KMS-11 (cell line): ENCODE data around the gene CFAP73.

Experiments
- H2AFZ ChIP-seq: fragments of 200-600 bp; sonication (generic); 2 replicates; pipeline ENCODE4 v1.6.1; 2016; ENCODE audit warnings: antibody characterized with exemption, mixed run types, low read depth
- H3K27ac ChIP-seq: fragments of 200-600 bp; sonication (generic); 2 replicates; pipeline ENCODE4 v1.6.1; 2016; ENCODE audit warnings: mild to moderate bottlenecking, mixed run types
- H3K27me3 ChIP-seq: fragments of 200-600 bp; sonication (generic); 2 replicates; pipeline ENCODE4 v1.6.1; 2017; ENCODE audit warnings: mild to moderate bottlenecking, low read depth, mixed run types, moderate library complexity; ENCODE audit not compliant: insufficient read depth
- H3K36me3 ChIP-seq: fragments of 200-600 bp; sonication (generic); 2 replicates; pipeline ENCODE4 v1.6.1; 2017; ENCODE audit warnings: mild to moderate bottlenecking, mixed run types; ENCODE audit not compliant: insufficient read depth
- H3K4me1 ChIP-seq: fragments of 200-600 bp; sonication (generic); 2 replicates; pipeline ENCODE4 v1.6.1; 2016; ENCODE audit warnings: mild to moderate bottlenecking, low read depth, mixed run types; ENCODE audit not compliant: poor library complexity, severe bottlenecking
- H3K4me2 ChIP-seq: fragments of 200-600 bp; sonication (generic); 2 replicates; pipeline ENCODE4 v1.7.0; 2016; ENCODE audit warnings: mild to moderate bottlenecking, mixed run types
- H3K4me3 ChIP-seq: fragments of 200-600 bp; sonication (generic); IDR thresholded peaks from 2 replicates; pipeline ENCODE4 v1.6.1; 2017; ENCODE audit warnings: low read depth, low read length, mixed read lengths; ENCODE audit not compliant: insufficient read depth
- H3K79me2 ChIP-seq: fragments of 200-600 bp; sonication (generic); 2 replicates; pipeline ENCODE4 v1.6.1; 2016; ENCODE audit warnings: low read depth, mixed run types; ENCODE audit not compliant: insufficient read depth
- H3K9ac ChIP-seq: fragments of 200-600 bp; sonication (generic); 2 replicates; pipeline ENCODE4 v1.6.1; 2016; ENCODE audit warnings: mild to moderate bottlenecking, mixed run types
- H4K20me1 ChIP-seq: fragments of 200-600 bp; sonication (generic); 2 replicates; pipeline ENCODE4 v1.6.1; 2016; ENCODE audit warnings: mild to moderate bottlenecking, mixed run types; ENCODE audit not compliant: insufficient read depth
- CTCF ChIP-seq: fragments of 200-600 bp; sonication (generic); conservative IDR thresholded peaks from 2 replicates; pipeline ENCODE4 v1.6.1; 2017; ENCODE audit warnings: low read depth, mild to moderate bottlenecking, antibody characterized with exemption, low read length, moderate library complexity, mixed read lengths

CFAP73 gene

GRCh38 chr12:113157218-113157859 is 7.8 kb downstream of the CFAP73 start:
- Histone ChIP-seq H3K79me2 (no peaks in the 10 kb centered on the region), H3K9ac (no peak overlapping the region), H4K20me1 (no peaks in the 10 kb centered on the region), H2AFZ (no peak overlapping the region), H3K36me3 (no peaks in the 10 kb centered on the region), H3K4me3 (no peak overlapping the region), H3K27me3 (no peaks in the 10 kb centered on the region), H3K4me2 (no peak overlapping the region), H3K4me1 (peaks cover 5% of the 10 kb centered on the region), H3K27ac (no peak overlapping the region)
- TF ChIP-seq CTCF, result no peak

DNA sequence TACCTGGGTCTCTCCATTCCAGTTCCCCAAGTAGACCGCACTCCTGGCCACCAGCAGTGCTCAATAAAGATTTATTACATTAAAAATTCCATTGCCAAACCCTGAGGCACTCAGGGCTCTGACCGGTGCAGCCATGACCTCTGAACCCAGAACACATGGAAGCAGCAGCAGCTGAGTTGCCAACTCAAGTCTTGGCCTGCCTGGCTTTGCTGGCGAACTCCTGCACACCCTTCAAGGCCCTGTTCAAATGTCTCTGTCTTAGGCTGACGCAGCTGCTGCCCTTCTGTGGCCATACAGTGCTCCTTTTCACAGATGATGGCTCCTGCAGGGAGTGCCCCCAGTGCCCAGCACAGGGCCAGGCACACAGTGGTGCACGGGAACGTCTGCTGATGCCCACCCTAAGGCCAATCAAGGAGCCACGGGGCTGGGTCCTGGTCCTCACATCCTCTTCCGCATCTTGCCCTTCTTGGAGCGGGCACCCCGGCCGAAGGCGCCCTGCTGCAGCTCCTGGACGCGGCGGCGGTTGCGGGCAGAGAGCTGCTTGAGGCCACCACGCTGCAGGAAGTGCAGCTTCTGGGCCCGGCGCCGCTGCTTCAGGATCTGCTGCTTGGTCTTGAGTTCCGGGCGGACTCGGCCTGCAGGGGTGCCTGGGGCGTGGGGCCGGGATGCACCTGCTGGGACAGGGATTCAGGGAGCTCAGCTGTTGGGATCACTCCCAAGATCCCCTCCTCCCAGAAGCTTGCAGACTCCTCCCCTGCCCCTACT is 9.1 kb downstream of the CFAP73 start:
- no peaks in the 10 kb centered on the region for H3K36me3 ChIP-seq

GRCh38 chr12:113159937-113160336 is 10.4 kb downstream of the CFAP73 start:
- H2AFZ ChIP-seq, result no peak overlapping the region
- H3K4me1 ChIP-seq, result no peaks in the 10 kb centered on the region
- H4K20me1 ChIP-seq, result no peaks in the 10 kb centered on the region
- no peak overlapping the region for H3K27ac ChIP-seq
- H3K4me2 ChIP-seq, result no peak overlapping the region
- H3K27me3 ChIP-seq, result no peaks in the 10 kb centered on the region
- TF ChIP-seq CTCF, result no peak
- no peaks in the 10 kb centered on the region for H3K79me2 ChIP-seq
- H3K4me3 ChIP-seq, result no peak overlapping the region
- H3K36me3 ChIP-seq, result no peaks in the 10 kb centered on the region
- H3K9ac ChIP-seq, result no peak overlapping the region

More for the DNA sequence above, 9.1 kb downstream of the CFAP73 start:
- Histone ChIP-seq H3K27me3 (no peaks in the 10 kb centered on the region), H3K79me2 (no peaks in the 10 kb centered on the region), H3K4me1 (peaks cover 5% of the 10 kb centered on the region), H3K4me2 (no peak overlapping the region), H3K4me3 (no peak overlapping the region), H2AFZ (no peak overlapping the region), H3K27ac (no peak overlapping the region), H3K9ac (no peak overlapping the region), H4K20me1 (no peaks in the 10 kb centered on the region)
- no peak for TF ChIP-seq CTCF

GRCh38 chr12:113161415-113162016 is 12.0 kb downstream of the CFAP73 start:
- H4K20me1 ChIP-seq, result no peaks in the 10 kb centered on the region
- TF ChIP-seq CTCF, result no peak
- no peaks in the 10 kb centered on the region for H3K27me3 ChIP-seq
- no peak overlapping the region for H3K4me3 ChIP-seq
- H2AFZ ChIP-seq, result no peak overlapping the region
- H3K9ac ChIP-seq, result no peak overlapping the region
- H3K79me2 ChIP-seq, result no peaks in the 10 kb centered on the region
- H3K4me1 ChIP-seq, result no peaks in the 10 kb centered on the region
- no peaks in the 10 kb centered on the region for H3K36me3 ChIP-seq
- no peak overlapping the region for H3K27ac ChIP-seq
- no peak overlapping the region for H3K4me2 ChIP-seq
